Endodermal cell (in vitro differentiated cells): ENCODE results near the gene BAZ1A. TPM values are rescaled to one million over a fixed set of nuclear protein-coding genes. Genes with fewer than 3 reads are reported as not detected.

Experiments used
- DNase-seq: peaks from one replicate; pipeline ENCODE4 v3.0.0-alpha.2; 2017
- H3K27ac ChIP-seq: 2 replicates; pipeline ENCODE4 v1.5.1; 2013; ENCODE audit warnings: mild to moderate bottlenecking, low read depth, low read length, moderate library complexity
- H3K27me3 ChIP-seq: 2 replicates; pipeline ENCODE4 v1.6.1; 2013; ENCODE audit warnings: mild to moderate bottlenecking, low read length, moderate library complexity; ENCODE audit not compliant: insufficient read depth, control insufficient read depth, poor library complexity, severe bottlenecking
- H3K36me3 ChIP-seq: 2 replicates; pipeline ENCODE4 v1.7.0; 2013; ENCODE audit warnings: mild to moderate bottlenecking, low read length, moderate library complexity; ENCODE audit not compliant: control insufficient read depth, insufficient read depth
- H3K4me1 ChIP-seq: one replicate; pipeline ENCODE4 v1.7.0; 2013; ENCODE audit warnings: low read length; ENCODE audit not compliant: control insufficient read depth, insufficient read depth
- H3K4me3 ChIP-seq: 2 replicates; pipeline ENCODE4 v1.5.1; 2013; ENCODE audit warnings: mild to moderate bottlenecking, low read length, moderate library complexity
- H3K9ac ChIP-seq: 2 replicates; pipeline ENCODE4 v1.6.1; 2013; ENCODE audit warnings: mild to moderate bottlenecking, low read length, moderate library complexity; ENCODE audit not compliant: poor library complexity, severe bottlenecking; ENCODE audit errors: extremely low read depth
- H3K9me3 ChIP-seq: 2 replicates; pipeline ENCODE4 v1.6.1; 2013; ENCODE audit warnings: mild to moderate bottlenecking, low read length, moderate library complexity; ENCODE audit not compliant: control insufficient read depth
- H3K27ac Mint-ChIP-seq: 2 replicates; pipeline ENCODE4 v1.8.0; 2020; ENCODE audit warnings: mixed read lengths
- H3K27me3 Mint-ChIP-seq: 2 replicates; pipeline ENCODE4 v1.8.0; 2021; ENCODE audit warnings: mild to moderate bottlenecking, mixed read lengths; ENCODE audit not compliant: insufficient read depth
- H3K36me3 Mint-ChIP-seq: 2 replicates; pipeline ENCODE4 v1.8.0; 2020; ENCODE audit warnings: low read depth, mixed read lengths
- H3K4me1 Mint-ChIP-seq: 2 replicates; pipeline ENCODE4 v1.8.0; 2020; ENCODE audit warnings: mixed read lengths
- H3K4me3 Mint-ChIP-seq: 2 replicates; pipeline ENCODE4 v1.8.0; 2020; ENCODE audit warnings: mild to moderate bottlenecking, moderate library complexity, mixed read lengths
- H3K9me3 Mint-ChIP-seq: 2 replicates; pipeline ENCODE4 v1.8.0; 2020; ENCODE audit warnings: mild to moderate bottlenecking, mixed read lengths
- WGBS, 2 experiments: methylation state at CpG; one replicate each; pipeline versions ENCODE4 v1.1.5 to v1.1.7; 2013; ENCODE audit warnings: missing lambda C conversion rate in 2 of 2, mixed read lengths in 1 of 2; ENCODE audit not compliant: insufficient coverage in 1 of 2, insufficient read length in 1 of 2; 5-methylcytosine and 5-hydroxymethylcytosine counted together
- total RNA-seq, 2 donors: library from RNA; stranded (reverse); fragmentation: NEBNext Ultra II Directional in 1 of 2; extraction: Animal tissue kit (Norgen Biotek cat#: 25700) in 1 of 2; gene quantifications; 2 replicates in 1 of 2; 3 replicates in 1 of 2; pipeline ENCODE4 v1.2.1, GENCODE V29; 2021
- TF ChIP-seq, protein P1 (sequence below): fragments of 200-600 bp; sonication (generic); conservative IDR thresholded peaks from 2 replicates; pipeline ENCODE4 v1.5.0; 2021; ENCODE audit warnings: antibody characterized with exemption, mild to moderate bottlenecking

Gene BAZ1A
- total RNA-seq, 2 donors from 2014 or later: 22.3 to 23.3 TPM

GRCh38 chr14:34826661-34827060 is 48.5 kb downstream of the BAZ1A start:
- Histone ChIP-seq H3K9me3 (no peaks in the 10 kb centered on the region), H3K36me3 (peaks cover 54% of the 10 kb centered on the region), H3K4me1 (no peaks in the 10 kb centered on the region), H3K27me3 (no peaks in the 10 kb centered on the region), H3K9ac (no peak overlapping the region), H3K27ac (no peak overlapping the region), H3K4me3 (no peak overlapping the region)
- peaks cover 25% of the 10 kb centered on the region for H3K36me3 Mint-ChIP-seq
- WGBS, 2 experiments: 91 to 94% methylated on average over 2 of the region's 2 CpGs
- TF ChIP-seq, protein P1, sequence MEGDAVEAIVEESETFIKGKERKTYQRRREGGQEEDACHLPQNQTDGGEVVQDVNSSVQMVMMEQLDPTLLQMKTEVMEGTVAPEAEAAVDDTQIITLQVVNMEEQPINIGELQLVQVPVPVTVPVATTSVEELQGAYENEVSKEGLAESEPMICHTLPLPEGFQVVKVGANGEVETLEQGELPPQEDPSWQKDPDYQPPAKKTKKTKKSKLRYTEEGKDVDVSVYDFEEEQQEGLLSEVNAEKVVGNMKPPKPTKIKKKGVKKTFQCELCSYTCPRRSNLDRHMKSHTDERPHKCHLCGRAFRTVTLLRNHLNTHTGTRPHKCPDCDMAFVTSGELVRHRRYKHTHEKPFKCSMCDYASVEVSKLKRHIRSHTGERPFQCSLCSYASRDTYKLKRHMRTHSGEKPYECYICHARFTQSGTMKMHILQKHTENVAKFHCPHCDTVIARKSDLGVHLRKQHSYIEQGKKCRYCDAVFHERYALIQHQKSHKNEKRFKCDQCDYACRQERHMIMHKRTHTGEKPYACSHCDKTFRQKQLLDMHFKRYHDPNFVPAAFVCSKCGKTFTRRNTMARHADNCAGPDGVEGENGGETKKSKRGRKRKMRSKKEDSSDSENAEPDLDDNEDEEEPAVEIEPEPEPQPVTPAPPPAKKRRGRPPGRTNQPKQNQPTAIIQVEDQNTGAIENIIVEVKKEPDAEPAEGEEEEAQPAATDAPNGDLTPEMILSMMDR: no peak
- no peaks in the 10 kb centered on the region for H3K4me1 Mint-ChIP-seq
- no peak overlapping the region for H3K27ac Mint-ChIP-seq
- no peaks in the 10 kb centered on the region for H3K9me3 Mint-ChIP-seq
- DNase-seq: no peak
- no peaks in the 10 kb centered on the region for H3K27me3 Mint-ChIP-seq
- no peak overlapping the region for H3K4me3 Mint-ChIP-seq

- H3K27me3 ChIP-seq: no peaks in the 10 kb centered on the region
- 92 to 95% methylated on average over 3 of the region's 3 CpGs for WGBS, 2 experiments
- H3K9me3 ChIP-seq: no peaks in the 10 kb centered on the region
- no peak overlapping the region for H3K27ac ChIP-seq
- H3K9ac ChIP-seq: no peak overlapping the region
- H3K27me3 Mint-ChIP-seq: no peaks in the 10 kb centered on the region
- H3K4me3 Mint-ChIP-seq: no peak overlapping the region
- H3K27ac Mint-ChIP-seq: no peak overlapping the region
- no peaks in the 10 kb centered on the region for H3K9me3 Mint-ChIP-seq
- no peaks in the 10 kb centered on the region for H3K4me1 Mint-ChIP-seq
- DNase-seq: no peak
- H3K4me1 ChIP-seq: no peaks in the 10 kb centered on the region
- no peak overlapping the region for H3K4me3 ChIP-seq
- peaks cover 61% of the 10 kb centered on the region for H3K36me3 ChIP-seq
- peaks cover 41% of the 10 kb centered on the region for H3K36me3 Mint-ChIP-seq
- TF ChIP-seq, protein P1: no peak
These were observed 50.3 kb downstream of the BAZ1A start for GRCh38 chr14:34824826-34825225.

GRCh38 chr14:34824256-34824655 is 50.9 kb downstream of the BAZ1A start:
- H3K27ac ChIP-seq: no peak overlapping the region
- H3K36me3 ChIP-seq: peaks cover 67% of the 10 kb centered on the region
- Mint-ChIP-seq H3K27ac (no peak overlapping the region), H3K4me3 (no peak overlapping the region), H3K4me1 (no peaks in the 10 kb centered on the region), H3K27me3 (no peaks in the 10 kb centered on the region), H3K36me3 (peaks cover 46% of the 10 kb centered on the region), H3K9me3 (no peaks in the 10 kb centered on the region)
- WGBS, 2 experiments: 91 to 100% methylated on average over 1 of the region's 1 CpG
- no peaks in the 10 kb centered on the region for H3K4me1 ChIP-seq
- H3K4me3 ChIP-seq: no peak overlapping the region
- H3K27me3 ChIP-seq: no peaks in the 10 kb centered on the region
- no peaks in the 10 kb centered on the region for H3K9me3 ChIP-seq
- TF ChIP-seq, protein P1: no peak
- H3K9ac ChIP-seq: no peak overlapping the region
- DNase-seq: no peak
